Measurements from ENCODE around the gene SLC16A14. TPM values are rescaled to one million over a fixed set of nuclear protein-coding genes. Genes with fewer than 3 reads are reported as not detected.

SLC16A14 gene
- total RNA-seq, 1 donor, result under 0.01 TPM

DNA sequence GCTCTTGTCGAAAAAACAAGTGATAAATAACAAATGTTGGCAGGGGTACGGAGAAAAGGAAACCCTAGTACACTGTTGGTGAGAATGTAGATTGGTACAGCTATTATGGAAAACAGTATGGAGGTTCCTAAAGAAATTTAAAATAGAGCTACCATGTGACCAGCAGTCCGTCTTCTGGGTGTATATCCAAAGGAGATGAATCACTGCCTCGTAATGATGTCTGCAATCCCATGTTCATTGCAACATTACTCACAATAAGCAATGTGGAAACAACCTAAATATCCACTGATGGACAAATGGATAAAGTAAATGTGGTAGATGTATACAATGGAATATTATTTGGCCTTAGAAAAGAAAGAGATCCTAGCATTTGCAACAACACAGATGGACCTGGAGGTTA, 50.6 kb downstream of the SLC16A14 start:
- no peak for DNase-seq (ENCODE audit: insufficient read length, low spot score, missing footprints)
- Histone ChIP-seq H3K4me3 (ENCODE audit: insufficient read depth, low read length) (no peak overlapping the region), H3K36me3 (ENCODE audit: insufficient read depth, low read length) (no peaks in the 10 kb centered on the region), H4K20me1 (ENCODE audit: insufficient read depth, low read length) (no peaks in the 10 kb centered on the region), H3K27me3 (ENCODE audit: insufficient read depth, low read length) (no peaks in the 10 kb centered on the region), H3K9me3 (ENCODE audit: low read depth, low read length) (no peaks in the 10 kb centered on the region), H2AFZ (ENCODE audit: low read length) (no peak overlapping the region), H3K4me1 (ENCODE audit: insufficient read depth, low read length) (no peaks in the 10 kb centered on the region), H3K4me2 (ENCODE audit: insufficient read depth, low read length) (no peak overlapping the region), H3K27ac (ENCODE audit: low read depth, low read length) (no peak overlapping the region), H3K79me2 (ENCODE audit: insufficient read depth, low read length) (no peaks in the 10 kb centered on the region)
- TF ChIP-seq, protein P1, sequence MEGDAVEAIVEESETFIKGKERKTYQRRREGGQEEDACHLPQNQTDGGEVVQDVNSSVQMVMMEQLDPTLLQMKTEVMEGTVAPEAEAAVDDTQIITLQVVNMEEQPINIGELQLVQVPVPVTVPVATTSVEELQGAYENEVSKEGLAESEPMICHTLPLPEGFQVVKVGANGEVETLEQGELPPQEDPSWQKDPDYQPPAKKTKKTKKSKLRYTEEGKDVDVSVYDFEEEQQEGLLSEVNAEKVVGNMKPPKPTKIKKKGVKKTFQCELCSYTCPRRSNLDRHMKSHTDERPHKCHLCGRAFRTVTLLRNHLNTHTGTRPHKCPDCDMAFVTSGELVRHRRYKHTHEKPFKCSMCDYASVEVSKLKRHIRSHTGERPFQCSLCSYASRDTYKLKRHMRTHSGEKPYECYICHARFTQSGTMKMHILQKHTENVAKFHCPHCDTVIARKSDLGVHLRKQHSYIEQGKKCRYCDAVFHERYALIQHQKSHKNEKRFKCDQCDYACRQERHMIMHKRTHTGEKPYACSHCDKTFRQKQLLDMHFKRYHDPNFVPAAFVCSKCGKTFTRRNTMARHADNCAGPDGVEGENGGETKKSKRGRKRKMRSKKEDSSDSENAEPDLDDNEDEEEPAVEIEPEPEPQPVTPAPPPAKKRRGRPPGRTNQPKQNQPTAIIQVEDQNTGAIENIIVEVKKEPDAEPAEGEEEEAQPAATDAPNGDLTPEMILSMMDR (IDR thresholded peaks at IDR 0.05; ENCODE audit: extremely low read depth, low read depth, low read length), result no peak

DNA sequence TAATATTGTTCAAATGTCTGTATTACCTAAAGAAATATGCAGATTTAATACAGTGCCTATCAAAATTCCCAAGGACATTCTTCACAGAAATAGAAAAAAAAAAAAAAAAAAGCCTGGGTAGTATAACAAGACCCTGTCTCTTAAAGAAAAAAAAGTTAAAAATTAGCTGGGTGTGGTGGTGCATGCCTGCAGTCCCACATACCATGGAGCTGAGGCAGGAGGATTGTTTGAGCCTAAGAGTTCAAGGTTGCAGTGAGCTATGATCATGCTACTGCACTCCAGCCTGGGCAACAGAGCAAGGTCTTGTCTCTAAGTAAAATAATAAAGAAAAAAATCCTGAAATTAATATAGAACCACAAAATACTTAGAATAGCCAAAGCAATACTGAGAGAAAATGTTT, 51.9 kb downstream of the SLC16A14 start:
- Histone ChIP-seq H3K9me3 (ENCODE audit: low read depth, low read length) (no peaks in the 10 kb centered on the region), H3K27ac (ENCODE audit: low read depth, low read length) (no peak overlapping the region), H4K20me1 (ENCODE audit: insufficient read depth, low read length) (no peaks in the 10 kb centered on the region), H2AFZ (ENCODE audit: low read length) (no peak overlapping the region), H3K4me2 (ENCODE audit: insufficient read depth, low read length) (no peak overlapping the region), H3K36me3 (ENCODE audit: insufficient read depth, low read length) (no peaks in the 10 kb centered on the region), H3K79me2 (ENCODE audit: insufficient read depth, low read length) (no peaks in the 10 kb centered on the region), H3K4me3 (ENCODE audit: insufficient read depth, low read length) (no peak overlapping the region), H3K4me1 (ENCODE audit: insufficient read depth, low read length) (no peaks in the 10 kb centered on the region), H3K27me3 (ENCODE audit: insufficient read depth, low read length) (no peaks in the 10 kb centered on the region)
- DNase-seq (ENCODE audit: insufficient read length, low spot score, missing footprints), result no peak
- TF ChIP-seq, protein P1 (IDR thresholded peaks at IDR 0.05; ENCODE audit: extremely low read depth, low read depth, low read length), result no peak

DNA sequence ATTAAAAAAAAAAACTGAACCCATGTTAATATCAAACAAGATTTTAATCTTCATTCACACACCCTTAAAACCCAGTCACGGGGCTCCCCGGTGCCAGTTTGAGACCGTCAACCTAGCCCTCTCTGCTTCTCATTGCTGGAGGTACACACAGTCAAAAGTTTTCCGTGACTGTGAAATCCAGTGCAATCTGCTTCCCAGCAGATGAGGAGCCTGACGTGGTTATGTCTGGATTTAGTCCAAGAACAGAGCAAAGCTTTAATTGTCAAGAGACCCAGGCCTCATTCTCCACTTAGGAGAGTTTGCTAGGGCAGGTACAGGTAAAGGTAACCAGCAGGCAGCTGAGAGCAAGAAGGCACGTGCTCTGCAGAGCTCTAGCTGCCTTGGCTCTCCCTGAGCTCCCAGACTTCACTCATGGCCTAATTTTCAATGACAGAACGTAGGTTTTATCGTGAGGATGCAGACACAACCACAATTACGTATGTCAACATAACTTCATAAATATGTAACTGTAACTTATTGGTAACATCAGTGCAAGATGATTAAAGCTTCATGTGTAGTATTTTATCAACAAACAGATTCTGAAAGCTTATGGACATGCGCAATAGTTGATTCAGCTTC, 56.3 kb downstream of the SLC16A14 start:
- no peaks in the 10 kb centered on the region for H4K20me1 ChIP-seq (ENCODE audit: insufficient read depth, low read length)
- no peaks in the 10 kb centered on the region for H3K36me3 ChIP-seq (ENCODE audit: insufficient read depth, low read length)
- no peaks in the 10 kb centered on the region for H3K9me3 ChIP-seq (ENCODE audit: low read depth, low read length)
- TF ChIP-seq, protein P1 (IDR thresholded peaks at IDR 0.05; ENCODE audit: extremely low read depth, low read depth, low read length), result no peak
- H2AFZ ChIP-seq (ENCODE audit: low read length), result no peak overlapping the region
- no peak overlapping the region for H3K4me2 ChIP-seq (ENCODE audit: insufficient read depth, low read length)
- no peaks in the 10 kb centered on the region for H3K4me1 ChIP-seq (ENCODE audit: insufficient read depth, low read length)
- no peak overlapping the region for H3K27ac ChIP-seq (ENCODE audit: low read depth, low read length)
- DNase-seq (ENCODE audit: insufficient read length, low spot score, missing footprints), result no peak
- H3K27me3 ChIP-seq (ENCODE audit: insufficient read depth, low read length), result no peaks in the 10 kb centered on the region
- H3K79me2 ChIP-seq (ENCODE audit: insufficient read depth, low read length), result no peaks in the 10 kb centered on the region
- no peak overlapping the region for H3K4me3 ChIP-seq (ENCODE audit: insufficient read depth, low read length)

DNA sequence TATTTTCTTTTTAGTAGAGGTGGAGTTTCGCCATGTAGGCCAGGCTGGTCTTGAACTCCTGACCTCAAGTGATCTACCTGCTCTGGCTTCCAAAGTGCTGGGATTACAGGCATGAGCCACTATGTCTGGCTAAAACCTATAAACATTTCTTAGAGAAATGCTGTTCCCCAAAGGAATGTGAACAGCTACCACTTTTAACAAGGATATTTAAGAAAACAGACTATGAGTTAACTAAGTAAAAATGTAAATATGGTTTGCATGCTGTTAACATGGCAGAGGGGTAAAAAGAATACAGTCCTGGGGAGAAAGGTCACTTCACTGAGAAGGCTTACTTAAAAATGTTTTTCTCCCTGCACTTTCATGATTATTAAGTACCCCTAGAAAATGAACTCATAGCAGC, 57.1 kb downstream of the SLC16A14 start:
- Histone ChIP-seq H3K27ac (ENCODE audit: low read depth, low read length) (no peak overlapping the region), H3K4me2 (ENCODE audit: insufficient read depth, low read length) (no peak overlapping the region)

More for the DNA sequence above, 57.1 kb downstream of the SLC16A14 start:
- DNase-seq (ENCODE audit: insufficient read length, low spot score, missing footprints), result peak; percentile 22
- TF ChIP-seq, protein P1 (IDR thresholded peaks at IDR 0.05; ENCODE audit: extremely low read depth, low read depth, low read length), result no peak
- Histone ChIP-seq H3K79me2 (ENCODE audit: insufficient read depth, low read length) (no peaks in the 10 kb centered on the region), H3K4me1 (ENCODE audit: insufficient read depth, low read length) (no peaks in the 10 kb centered on the region), H3K27me3 (ENCODE audit: insufficient read depth, low read length) (no peaks in the 10 kb centered on the region), H3K4me3 (ENCODE audit: insufficient read depth, low read length) (no peak overlapping the region), H4K20me1 (ENCODE audit: insufficient read depth, low read length) (no peaks in the 10 kb centered on the region), H3K36me3 (ENCODE audit: insufficient read depth, low read length) (no peaks in the 10 kb centered on the region), H3K9me3 (ENCODE audit: low read depth, low read length) (no peaks in the 10 kb centered on the region), H2AFZ (ENCODE audit: low read length) (no peak overlapping the region)

Data from osteoblast (primary cell).